Body of pancreas (tissue), 4 donors: ENCODE results near the gene NRIP3. TPM values are rescaled to one million over a fixed set of nuclear protein-coding genes. Genes with fewer than 3 reads are reported as not detected.
"Not testable (repeated sequence)": the region's sequence is repeated elsewhere in the genome, so short reads cannot be mapped to it uniquely, and the experiment has no call there.

Source experiments
- ATAC-seq: fragments of 150-250 bp; one replicate; pipeline ENCODE4 v1.9.1; 2016
- DNase-seq, 4 donors: peaks; one replicate each; pipeline ENCODE4 v3.0.0-alpha.2; 2019
- H3K27ac ChIP-seq, 4 donors: fragments of 200-600 bp; sonication (generic); 1 replicate in 3 of 4; 2 replicates in 1 of 4; pipeline versions ENCODE4 v1.5.1 to v1.6.1; 2016 to 2019; ENCODE audit warnings: mild to moderate bottlenecking in 1 of 4, mixed read lengths in 1 of 4, moderate library complexity in 1 of 4
- H3K27me3 ChIP-seq, 2 donors: fragments of 200-600 bp; sonication (generic); one replicate each; pipeline ENCODE4 v1.6.0; 2016; ENCODE audit warnings: mild to moderate bottlenecking in 1 of 2
- H3K36me3 ChIP-seq, 2 donors: fragments of 200-600 bp; sonication (generic); replicated peaks in 1 of 2; 2 replicates each; pipeline ENCODE4 v1.5.1; 2016; ENCODE audit warnings: low read depth in 2 of 2; ENCODE audit not compliant: insufficient read depth in 1 of 2
- H3K4me1 ChIP-seq: fragments of 200-600 bp; sonication (generic); one replicate; pipeline ENCODE4 v1.6.0; 2016
- H3K4me3 ChIP-seq, 2 donors: fragments of 200-600 bp; sonication (generic); 1 replicate in 1 of 2; 2 replicates in 1 of 2; pipeline ENCODE4 v1.5.1; 2016 to 2019
- H3K9me3 ChIP-seq, 3 donors: fragments of 200-600 bp; sonication (generic); 1 replicate in 2 of 3; 2 replicates in 1 of 3; pipeline ENCODE4 v1.5.1; 2016
- POLR2A ChIP-seq, 3 donors: fragments of 450-650 bp; IDR thresholded peaks; one replicate each; pipeline ENCODE4 v1.6.1; 2016; ENCODE audit warnings: antibody characterized with exemption in 3 of 3, mild to moderate bottlenecking in 2 of 3
- WGBS, 2 donors: methylation state at CpG; one replicate each; pipeline ENCODE4 v1.1.5; 2017; 5-methylcytosine and 5-hydroxymethylcytosine counted together
- intact Hi-C: fragments of 100-400 bp; cut with DNase I; formaldehyde crosslinking; loops from one replicate; pipeline ENCODE4 v1.15.1; 2023
- total RNA-seq, 2 donors: library from RNA; depleted of rRNA; stranded (reverse); fragments of >200 nt; gene quantifications; one replicate each; pipeline ENCODE4 v1.1.0, GENCODE V29; 2016
- TF ChIP-seq, protein P1 (sequence below), 7 experiments: fragments of 450-650 bp in 4 of 7; fragments of 200-600 bp in 3 of 7; sonication (generic) in 3 of 7; IDR thresholded peaks; one replicate each; pipeline ENCODE4 v1.5.1; 2016 to 2019; ENCODE audit warnings: antibody characterized with exemption in 7 of 7

NRIP3 gene
- total RNA-seq, 2 donors from 2014 or later = 2.1 TPM; not detected in 1

DNA sequence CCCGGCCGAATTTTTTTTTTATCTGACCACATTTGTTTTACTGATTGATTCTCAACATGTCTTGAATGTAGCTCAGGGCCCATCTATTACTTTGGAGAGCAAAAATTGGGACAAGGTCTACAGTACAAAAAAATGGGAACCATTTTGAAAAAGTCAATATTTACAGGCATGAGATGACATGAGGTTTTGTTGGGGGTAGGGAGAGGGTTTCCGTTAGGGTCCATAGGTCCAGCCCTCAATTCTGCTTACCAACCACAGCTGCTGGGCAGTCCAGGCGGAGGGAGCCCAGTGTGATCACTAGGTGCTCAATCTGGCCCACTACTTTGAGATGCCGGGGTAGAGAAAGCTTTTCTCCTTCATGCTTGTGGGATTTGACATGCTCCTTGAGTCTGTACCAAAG, 18.3 kb downstream of the NRIP3 start:
- H3K27me3 ChIP-seq = no peaks in the 10 kb centered on the region
- TF ChIP-seq POLR2A (IDR thresholded peaks at IDR 0.05) = no peak
- TF ChIP-seq, protein P1, sequence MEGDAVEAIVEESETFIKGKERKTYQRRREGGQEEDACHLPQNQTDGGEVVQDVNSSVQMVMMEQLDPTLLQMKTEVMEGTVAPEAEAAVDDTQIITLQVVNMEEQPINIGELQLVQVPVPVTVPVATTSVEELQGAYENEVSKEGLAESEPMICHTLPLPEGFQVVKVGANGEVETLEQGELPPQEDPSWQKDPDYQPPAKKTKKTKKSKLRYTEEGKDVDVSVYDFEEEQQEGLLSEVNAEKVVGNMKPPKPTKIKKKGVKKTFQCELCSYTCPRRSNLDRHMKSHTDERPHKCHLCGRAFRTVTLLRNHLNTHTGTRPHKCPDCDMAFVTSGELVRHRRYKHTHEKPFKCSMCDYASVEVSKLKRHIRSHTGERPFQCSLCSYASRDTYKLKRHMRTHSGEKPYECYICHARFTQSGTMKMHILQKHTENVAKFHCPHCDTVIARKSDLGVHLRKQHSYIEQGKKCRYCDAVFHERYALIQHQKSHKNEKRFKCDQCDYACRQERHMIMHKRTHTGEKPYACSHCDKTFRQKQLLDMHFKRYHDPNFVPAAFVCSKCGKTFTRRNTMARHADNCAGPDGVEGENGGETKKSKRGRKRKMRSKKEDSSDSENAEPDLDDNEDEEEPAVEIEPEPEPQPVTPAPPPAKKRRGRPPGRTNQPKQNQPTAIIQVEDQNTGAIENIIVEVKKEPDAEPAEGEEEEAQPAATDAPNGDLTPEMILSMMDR (IDR thresholded peaks at IDR 0.05) = no peak
- intact Hi-C loops = no loop called here
- WGBS, 2 donors = 81 to 89% methylated on average over 4 to 5 of the region's 5 CpGs
- no peaks in the 10 kb centered on the region for H3K9me3 ChIP-seq
- H3K4me1 ChIP-seq = no peaks in the 10 kb centered on the region
- no peak overlapping the region for H3K27ac ChIP-seq
- DNase-seq (no peak), ATAC-seq (no peak)
- H3K36me3 ChIP-seq = no peaks in the 10 kb centered on the region
- no peak overlapping the region for H3K4me3 ChIP-seq

DNA sequence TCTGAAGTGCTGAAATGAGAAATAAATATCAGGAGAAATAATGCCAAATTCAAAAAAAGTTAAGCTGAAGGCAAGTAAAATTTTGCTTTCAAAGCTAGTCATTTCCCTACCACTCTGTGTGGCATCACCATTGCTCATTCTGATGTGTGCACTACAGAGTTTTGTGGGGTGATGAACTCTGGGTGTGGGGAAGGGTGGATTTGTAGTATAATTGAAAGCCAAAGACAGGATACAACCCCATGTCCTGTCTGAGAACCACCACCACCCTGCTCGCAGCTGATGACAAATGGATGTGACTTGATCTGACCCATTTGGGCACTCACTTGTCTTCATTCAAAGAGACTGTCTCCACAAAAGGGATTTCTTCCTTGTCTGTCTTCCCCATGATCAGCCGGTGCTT, 20.2 kb downstream of the NRIP3 start:
- Histone ChIP-seq H3K9me3 (no peaks in the 10 kb centered on the region), H3K4me1 (no peaks in the 10 kb centered on the region), H3K27ac (no peak overlapping the region), H3K4me3 (no peak overlapping the region), H3K27me3 (no peaks in the 10 kb centered on the region), H3K36me3 (no peaks in the 10 kb centered on the region)
- no peak for TF ChIP-seq POLR2A (IDR thresholded peaks at IDR 0.05)
- TF ChIP-seq, protein P1 (IDR thresholded peaks at IDR 0.05) = no peak
- ATAC-seq = no peak
- DNase-seq = no peak
- 68 to 87% methylated on average over 2 of the region's 2 CpGs for WGBS, 2 donors
- intact Hi-C loops = no loop called here

DNA sequence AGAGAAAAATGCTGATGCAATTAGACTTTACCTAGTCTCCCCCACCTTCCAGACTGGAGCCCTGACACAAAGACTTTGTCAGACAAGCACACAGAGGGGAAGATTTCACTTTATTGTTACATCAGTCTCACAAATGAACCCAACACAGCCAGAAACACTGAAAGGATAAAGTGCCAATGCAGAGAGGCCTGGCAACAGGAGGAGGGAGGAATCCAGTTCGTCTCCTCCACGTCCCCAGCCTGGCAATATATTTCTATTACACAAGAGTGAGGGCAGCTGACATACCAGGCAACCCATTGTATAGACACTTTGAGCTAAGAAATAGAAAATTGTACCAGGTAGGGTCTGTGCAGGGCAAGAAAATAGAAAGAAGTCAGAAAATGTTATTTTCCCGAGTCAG, 23.3 kb downstream of the NRIP3 start:
- intact Hi-C loops = no loop called here
- no peak for TF ChIP-seq POLR2A (IDR thresholded peaks at IDR 0.05)
- TF ChIP-seq, protein P1 (IDR thresholded peaks at IDR 0.05) = no peak
- Histone ChIP-seq H3K27me3 (no peaks in the 10 kb centered on the region), H3K36me3 (no peaks in the 10 kb centered on the region), H3K27ac (no peak overlapping the region), H3K4me1 (no peaks in the 10 kb centered on the region), H3K9me3 (no peaks in the 10 kb centered on the region), H3K4me3 (no peak overlapping the region)
- DNase-seq (no peak), ATAC-seq (no peak)
- WGBS, 2 donors = 58 to 68% methylated on average over 3 of the region's 3 CpGs

DNA sequence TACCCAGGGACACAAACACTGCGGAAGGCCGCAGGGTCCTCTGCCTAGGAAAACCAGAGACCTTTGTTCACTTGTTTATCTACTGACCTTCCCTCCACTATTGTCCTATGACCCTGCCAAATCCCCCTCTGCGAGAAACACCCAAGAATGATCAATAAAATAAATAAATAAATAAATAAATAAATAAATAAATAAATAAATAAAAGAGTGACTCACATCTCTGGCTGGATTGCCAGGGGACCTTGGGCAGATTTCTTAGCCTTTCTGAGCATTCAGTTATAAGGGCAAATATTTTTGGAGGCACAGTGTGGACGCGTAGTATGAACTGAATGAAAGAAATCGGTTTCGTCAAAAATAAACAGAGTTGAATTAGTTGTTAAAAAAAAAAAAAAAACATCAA, 24.4 kb downstream of the NRIP3 start:
- H3K4me3 ChIP-seq, H3K4me1 ChIP-seq, intact Hi-C loops, ATAC-seq, H3K36me3 ChIP-seq, DNase-seq, H3K27ac ChIP-seq, H3K27me3 ChIP-seq, H3K9me3 ChIP-seq: not testable (repeated sequence)
- WGBS, 2 donors = 79% methylated on average over 5 of the region's 7 CpGs

DNA sequence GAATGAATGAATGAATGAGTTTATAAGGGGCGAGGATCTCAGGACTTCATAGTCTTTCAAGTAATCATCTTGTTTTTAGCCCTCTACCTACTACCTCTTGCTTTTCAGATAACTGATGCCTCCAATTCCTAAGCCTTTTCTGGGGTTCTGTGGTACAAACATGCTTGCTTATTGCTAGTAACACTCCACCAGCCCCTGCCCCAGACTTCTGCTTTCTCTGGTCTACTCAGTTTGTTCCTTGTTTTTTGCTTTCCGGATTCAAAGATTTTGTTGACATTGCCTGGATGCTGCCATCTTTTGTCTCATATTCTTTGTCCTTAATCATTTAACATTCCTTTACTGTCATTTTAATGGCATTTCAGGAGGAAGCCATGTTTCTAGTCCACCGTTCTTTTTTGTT, 30.7 kb downstream of the NRIP3 start:
- no peak for DNase-seq
- Histone ChIP-seq H3K4me1 (no peaks in the 10 kb centered on the region), H3K36me3 (no peaks in the 10 kb centered on the region), H3K27ac (no peak overlapping the region), H3K9me3 (no peaks in the 10 kb centered on the region), H3K4me3 (no peak overlapping the region), H3K27me3 (no peaks in the 10 kb centered on the region)
- intact Hi-C loops = no loop called here
- TF ChIP-seq POLR2A (IDR thresholded peaks at IDR 0.05) = no peak
- TF ChIP-seq, protein P1 (IDR thresholded peaks at IDR 0.05) = no peak
- 50 to 63% methylated on average over 3 of the region's 3 CpGs for WGBS, 2 donors
- ATAC-seq = no peak
